ENCODE measurements around the gene ACAD11.

- TF ChIP-seq ZNF274 (IDR thresholded peaks at IDR 0.05; ENCODE audit: low read depth, low read length) (no peak), YY1 (IDR thresholded peaks at IDR 0.05; ENCODE audit: insufficient read depth, insufficient read length) (no peak), SUZ12 (IDR thresholded peaks at IDR 0.05; ENCODE audit: extremely low read depth, insufficient read depth, insufficient read length) (no peak)
These were observed 16.2 kb downstream of the ACAD11 start for GRCh38 chr3:132643366-132643765.

All from NT2/D1 (cell line).